Parathyroid adenoma (tissue), 2 donors: ENCODE results near the gene WWOX.

Source experiments
- H2AFZ ChIP-seq: fragments of 300-600 bp; sonication (generic); one replicate; pipeline ENCODE4 v1.7.0; 2017; ENCODE audit warnings: antibody characterized with exemption, mild to moderate bottlenecking
- H3K27ac ChIP-seq: fragments of 300-600 bp; sonication (generic); one replicate; pipeline ENCODE4 v1.7.0; 2017
- H3K27me3 ChIP-seq: fragments of 300-600 bp; sonication (generic); one replicate; pipeline ENCODE4 v1.7.0; 2017; ENCODE audit warnings: low read length; ENCODE audit not compliant: control insufficient read depth, insufficient read depth
- H3K36me3 ChIP-seq: fragments of 300-600 bp; sonication (generic); one replicate; pipeline ENCODE4 v1.7.0; 2017; ENCODE audit warnings: low read length; ENCODE audit not compliant: control insufficient read depth, insufficient read depth
- H3K4me1 ChIP-seq: fragments of 300-600 bp; sonication (generic); one replicate; pipeline ENCODE4 v1.7.0; 2017; ENCODE audit warnings: control low read depth
- H3K4me2 ChIP-seq: fragments of 300-600 bp; sonication (generic); one replicate; pipeline ENCODE4 v1.7.0; 2017; ENCODE audit warnings: low read length
- H3K4me3 ChIP-seq: fragments of 300-600 bp; sonication (generic); one replicate; pipeline ENCODE4 v1.7.0; 2017; ENCODE audit warnings: low read depth, low read length
- H3K79me2 ChIP-seq: fragments of 300-600 bp; sonication (generic); one replicate; pipeline ENCODE4 v1.7.0; 2017; ENCODE audit warnings: control low read depth
- H3K9ac ChIP-seq: fragments of 300-600 bp; sonication (generic); one replicate; pipeline ENCODE4 v1.7.0; 2017; ENCODE audit warnings: mild to moderate bottlenecking
- H3K9me3 ChIP-seq: fragments of 300-600 bp; sonication (generic); one replicate; pipeline ENCODE4 v1.7.0; 2017; ENCODE audit warnings: low read length; ENCODE audit not compliant: control insufficient read depth
- CTCF ChIP-seq: fragments of 300-600 bp; sonication (generic); IDR thresholded peaks from one replicate; pipeline ENCODE4 v1.7.0; 2017; ENCODE audit warnings: antibody characterized with exemption, mild to moderate bottlenecking
- donor health status: primary hyperparathyroidism.

The WWOX gene

GRCh38 chr16:78372277-78372676, 272.8 kb downstream of the WWOX start:
- H3K9ac ChIP-seq, result no peak overlapping the region
- no peaks in the 10 kb centered on the region for H3K36me3 ChIP-seq
- no peak overlapping the region for H2AFZ ChIP-seq
- no peak overlapping the region for H3K27ac ChIP-seq
- H3K9me3 ChIP-seq, result no peaks in the 10 kb centered on the region
- H3K4me3 ChIP-seq, result no peak overlapping the region
- H3K4me2 ChIP-seq, result no peak overlapping the region
- H3K27me3 ChIP-seq, result no peaks in the 10 kb centered on the region
- no peaks in the 10 kb centered on the region for H3K79me2 ChIP-seq
- no peaks in the 10 kb centered on the region for H3K4me1 ChIP-seq
- no peak for TF ChIP-seq CTCF

GRCh38 chr16:78375055-78375679, 275.7 kb downstream of the WWOX start:
- H3K27ac ChIP-seq, result no peak overlapping the region
- no peaks in the 10 kb centered on the region for H3K9me3 ChIP-seq
- no peaks in the 10 kb centered on the region for H3K4me1 ChIP-seq
- H3K36me3 ChIP-seq, result no peaks in the 10 kb centered on the region
- H3K4me2 ChIP-seq, result no peak overlapping the region
- H3K9ac ChIP-seq, result no peak overlapping the region
- no peak overlapping the region for H3K4me3 ChIP-seq
- no peaks in the 10 kb centered on the region for H3K27me3 ChIP-seq
- TF ChIP-seq CTCF, result no peak
- H2AFZ ChIP-seq, result no peak overlapping the region
- H3K79me2 ChIP-seq, result no peaks in the 10 kb centered on the region

GRCh38 chr16:78376452-78376851, 277.0 kb downstream of the WWOX start:
- no peak for TF ChIP-seq CTCF
- H3K36me3 ChIP-seq, result no peaks in the 10 kb centered on the region

GRCh38 chr16:78377312-78377711, 277.9 kb downstream of the WWOX start:
- no peaks in the 10 kb centered on the region for H3K79me2 ChIP-seq
- no peak for TF ChIP-seq CTCF
- no peak overlapping the region for H2AFZ ChIP-seq

More at GRCh38 chr16:78376452-78376851, 277.0 kb downstream of the WWOX start:
- Histone ChIP-seq H3K4me1 (no peaks in the 10 kb centered on the region), H3K9ac (no peak overlapping the region), H3K4me3 (no peak overlapping the region), H3K79me2 (no peaks in the 10 kb centered on the region), H3K27me3 (no peaks in the 10 kb centered on the region), H3K27ac (no peak overlapping the region), H3K4me2 (no peak overlapping the region), H3K9me3 (no peaks in the 10 kb centered on the region), H2AFZ (no peak overlapping the region)

GRCh38 chr16:78381060-78381459, 281.6 kb downstream of the WWOX start:
- Histone ChIP-seq H3K9me3 (no peaks in the 10 kb centered on the region), H3K27ac (no peak overlapping the region), H3K4me1 (peaks cover 7% of the 10 kb centered on the region), H3K4me2 (no peak overlapping the region), H3K9ac (no peak overlapping the region), H3K27me3 (no peaks in the 10 kb centered on the region), H2AFZ (no peak overlapping the region), H3K79me2 (no peaks in the 10 kb centered on the region), H3K36me3 (no peaks in the 10 kb centered on the region), H3K4me3 (no peak overlapping the region)
- no peak for TF ChIP-seq CTCF

More at GRCh38 chr16:78377312-78377711, 277.9 kb downstream of the WWOX start:
- no peak overlapping the region for H3K4me2 ChIP-seq
- H3K9me3 ChIP-seq, result no peaks in the 10 kb centered on the region
- H3K27ac ChIP-seq, result no peak overlapping the region
- no peak overlapping the region for H3K4me3 ChIP-seq
- H3K36me3 ChIP-seq, result no peaks in the 10 kb centered on the region
- H3K4me1 ChIP-seq, result no peaks in the 10 kb centered on the region
- no peaks in the 10 kb centered on the region for H3K27me3 ChIP-seq
- no peak overlapping the region for H3K9ac ChIP-seq
